Mammary epithelial cell (primary cell): Measurements from ENCODE around the gene NDST4.

Experiments
- CTCF ChIP-seq, 2 donors: IDR thresholded peaks in 1 of 2; conservative IDR thresholded peaks in 1 of 2; 2 replicates each; pipeline ENCODE4 v1.5.1; 2011 to 2012; ENCODE audit warnings: inconsistent platforms in 2 of 2, low read length in 2 of 2, mild to moderate bottlenecking in 2 of 2, control low read depth in 1 of 2, low read depth in 1 of 2; ENCODE audit not compliant: insufficient read depth in 1 of 2; ENCODE audit errors: extremely low read depth in 1 of 2
- EZH2 ChIP-seq: IDR thresholded peaks from 2 replicates; pipeline ENCODE4 v1.6.1; 2012; ENCODE audit warnings: low read length, inconsistent platforms, borderline replicate concordance

GRCh38 chr4:115076691-115077090 lies 36.7 kb downstream of the NDST4 start:
- TF ChIP-seq CTCF (conservative IDR thresholded peaks at IDR 0.05 in 1 of 2, IDR thresholded peaks at IDR 0.05 in 1 of 2; ENCODE audit: extremely low read depth in 1 of 2, insufficient read depth in 1 of 2, low read depth in 1 of 2, low read length in 2 of 2) (no peak), EZH2 (no peak)
